CD14-positive monocyte (primary cell): ENCODE results near the gene CCDC12. TPM values are rescaled to one million over a fixed set of nuclear protein-coding genes. Genes with fewer than 3 reads are reported as not detected.

ENCODE experiments used
- DNase-seq, 3 donors: peaks; one replicate each; pipeline ENCODE4 v3.0.0-alpha.2; 2011 to 2022
- H2AFZ ChIP-seq: 2 replicates; pipeline ENCODE4 v1.6.0; 2012; ENCODE audit warnings: mild to moderate bottlenecking, low read depth, low read length, inconsistent platforms; ENCODE audit not compliant: insufficient read depth, poor library complexity, severe bottlenecking
- H3K27ac ChIP-seq, 2 donors: 1 replicate in 1 of 2; 2 replicates in 1 of 2; pipeline ENCODE4 v1.5.1; 2012 to 2013; ENCODE audit warnings: low read length in 2 of 2, control low read depth in 1 of 2, inconsistent platforms in 1 of 2, low read depth in 1 of 2, mild to moderate bottlenecking in 1 of 2
- H3K27me3 ChIP-seq, 2 donors: one replicate each; pipeline versions ENCODE4 v1.6.0 to v1.6.1; 2011 to 2013; ENCODE audit warnings: low read length in 2 of 2; ENCODE audit not compliant: control insufficient read depth in 2 of 2, insufficient read depth in 2 of 2
- H3K36me3 ChIP-seq, 2 donors: replicated peaks in 1 of 2; 1 replicate in 1 of 2; 2 replicates in 1 of 2; pipeline versions ENCODE4 v1.5.1 to v1.6.1; 2012 to 2013; ENCODE audit warnings: low read length in 2 of 2, control low read depth in 1 of 2, inconsistent platforms in 1 of 2, mild to moderate bottlenecking in 1 of 2; ENCODE audit not compliant: insufficient read depth in 2 of 2, control insufficient read depth in 1 of 2
- H3K4me1 ChIP-seq, 2 donors: 1 replicate in 1 of 2; 2 replicates in 1 of 2; pipeline versions ENCODE4 v1.5.1 to v1.6.1; 2012 to 2013; ENCODE audit warnings: low read length in 2 of 2, control low read depth in 1 of 2, inconsistent platforms in 1 of 2, mild to moderate bottlenecking in 1 of 2, moderate library complexity in 1 of 2; ENCODE audit not compliant: insufficient read depth in 2 of 2, control insufficient read depth in 1 of 2
- H3K4me2 ChIP-seq: replicated peaks from 2 replicates; pipeline ENCODE3; 2012; ENCODE audit warnings: low read length, moderate library complexity, mild to moderate bottlenecking; ENCODE audit not compliant: poor library complexity, severe bottlenecking; ENCODE audit errors: extremely low read depth
- H3K4me3 ChIP-seq, 3 experiments: fragments of 200-600 bp in 1 of 3; sonication (generic) in 1 of 3; replicated peaks in 1 of 3; 1 replicate in 2 of 3; 2 replicates in 1 of 3; pipeline ENCODE4 v1.5.1; 2011 to 2013; ENCODE audit warnings: low read length in 3 of 3, mild to moderate bottlenecking in 3 of 3, control low read depth in 2 of 3, low read depth in 2 of 3, inconsistent platforms in 1 of 3, moderate library complexity in 1 of 3
- H3K79me2 ChIP-seq: 2 replicates; pipeline ENCODE4 v1.6.0; 2012; ENCODE audit warnings: mild to moderate bottlenecking, control low read depth, inconsistent platforms, low read length, moderate library complexity; ENCODE audit not compliant: insufficient read depth
- H3K9ac ChIP-seq: 2 replicates; pipeline ENCODE4 v1.6.0; 2017; ENCODE audit warnings: low read length, mild to moderate bottlenecking; ENCODE audit not compliant: insufficient read depth, poor library complexity, severe bottlenecking
- H3K9me3 ChIP-seq, 2 donors: replicated peaks in 1 of 2; 1 replicate in 1 of 2; 2 replicates in 1 of 2; pipeline versions ENCODE4 v1.5.1 to v1.6.1; 2012 to 2013; ENCODE audit warnings: low read length in 2 of 2, control low read depth in 1 of 2; ENCODE audit not compliant: control insufficient read depth in 1 of 2, insufficient read depth in 1 of 2
- H4K20me1 ChIP-seq: 2 replicates; pipeline ENCODE4 v1.6.0; 2012; ENCODE audit warnings: mild to moderate bottlenecking, low read length, control low read depth, moderate library complexity; ENCODE audit not compliant: insufficient read depth
- H3K27ac Mint-ChIP-seq, 7 donors: one replicate each; pipeline ENCODE4 v1.8.0; 2020; ENCODE audit warnings: mild to moderate bottlenecking in 7 of 7, mixed read lengths in 7 of 7, moderate library complexity in 6 of 7, inconsistent platforms in 2 of 7
- H3K27me3 Mint-ChIP-seq, 3 donors: one replicate each; pipeline ENCODE4 v1.8.0; 2021 to 2022; ENCODE audit warnings: low read depth in 3 of 3, mild to moderate bottlenecking in 3 of 3, mixed read lengths in 3 of 3, moderate library complexity in 3 of 3, inconsistent platforms in 1 of 3
- H3K36me3 Mint-ChIP-seq, 2 donors: one replicate each; pipeline ENCODE4 v1.8.0; 2020; ENCODE audit warnings: mixed read lengths in 2 of 2, inconsistent platforms in 1 of 2, mild to moderate bottlenecking in 1 of 2
- H3K4me1 Mint-ChIP-seq: one replicate; pipeline ENCODE4 v1.8.0; 2020; ENCODE audit warnings: mild to moderate bottlenecking, mixed read lengths
- H3K4me3 Mint-ChIP-seq, 2 donors: one replicate each; pipeline ENCODE4 v1.8.0; 2020; ENCODE audit warnings: mild to moderate bottlenecking in 2 of 2, mixed read lengths in 2 of 2, moderate library complexity in 1 of 2
- H3K9me3 Mint-ChIP-seq, 7 donors: one replicate each; pipeline ENCODE4 v1.8.0; 2020 to 2022; ENCODE audit warnings: mixed read lengths in 7 of 7, mild to moderate bottlenecking in 6 of 7, moderate library complexity in 6 of 7, inconsistent platforms in 2 of 7
- WGBS: methylation state at CpG from one replicate; pipeline ENCODE4 v1.1.5; 2013; ENCODE audit warnings: missing lambda C conversion rate; ENCODE audit not compliant: insufficient coverage; 5-methylcytosine and 5-hydroxymethylcytosine counted together
- intact Hi-C, 2 donors: fragments of 100-400 bp; cut with micrococcal nuclease; formaldehyde crosslinking; loops; one replicate each; pipeline versions ENCODE4 v1.15.0 to v1.15.1; 2023
- polyA plus RNA-seq, 3 donors: library from polyadenylated mRNA; depleted of rRNA in 1 of 3; unstranded in 2 of 3; stranded (reverse) in 1 of 3; fragments of 300-500 nt in 2 of 3; fragments of >200 nt in 1 of 3; fragmentation: Illumina TruSeq in 2 of 3; gene quantifications; 1 replicate in 2 of 3; 2 replicates in 1 of 3; pipeline ENCODE4 v1.2.3, GENCODE V29; 2012 to 2021
- TF ChIP-seq, protein P1 (sequence below): fragments of 200-600 bp; IDR thresholded peaks from one replicate; pipeline ENCODE4 v1.8.0; 2022; ENCODE audit warnings: antibody characterized with exemption, mild to moderate bottlenecking

Gene CCDC12
- polyA plus RNA-seq, 3 donors, result 50.1 to 70.7 (median 55.8) TPM

- Mint-ChIP-seq H3K9me3 (peaks cover 0 to 7% (median 3%) of the 10 kb centered on the region in 7 donors), H3K36me3 (peaks cover 21 to 29% of the 10 kb centered on the region in 2 donors), H3K4me1 (peaks cover 96% of the 10 kb centered on the region), H3K27me3 (no peaks in the 10 kb centered on the region), H3K4me3 (peak overlapping the region; percentile 68 to 77), H3K27ac (peak overlapping the region; percentile 91 to 98 (median 94))
- no peaks in the 10 kb centered on the region for H3K9me3 ChIP-seq
- peaks cover 72% of the 10 kb centered on the region for H3K79me2 ChIP-seq
- intact Hi-C loops, result loop anchor here in 1 of 2 donors (5.0 kb wide), 1 partner anchor 46 kb away; the partner anchor contains the start of genes CCDC12 and NBEAL2
- H4K20me1 ChIP-seq, result peaks cover 4% of the 10 kb centered on the region
- TF ChIP-seq, protein P1, sequence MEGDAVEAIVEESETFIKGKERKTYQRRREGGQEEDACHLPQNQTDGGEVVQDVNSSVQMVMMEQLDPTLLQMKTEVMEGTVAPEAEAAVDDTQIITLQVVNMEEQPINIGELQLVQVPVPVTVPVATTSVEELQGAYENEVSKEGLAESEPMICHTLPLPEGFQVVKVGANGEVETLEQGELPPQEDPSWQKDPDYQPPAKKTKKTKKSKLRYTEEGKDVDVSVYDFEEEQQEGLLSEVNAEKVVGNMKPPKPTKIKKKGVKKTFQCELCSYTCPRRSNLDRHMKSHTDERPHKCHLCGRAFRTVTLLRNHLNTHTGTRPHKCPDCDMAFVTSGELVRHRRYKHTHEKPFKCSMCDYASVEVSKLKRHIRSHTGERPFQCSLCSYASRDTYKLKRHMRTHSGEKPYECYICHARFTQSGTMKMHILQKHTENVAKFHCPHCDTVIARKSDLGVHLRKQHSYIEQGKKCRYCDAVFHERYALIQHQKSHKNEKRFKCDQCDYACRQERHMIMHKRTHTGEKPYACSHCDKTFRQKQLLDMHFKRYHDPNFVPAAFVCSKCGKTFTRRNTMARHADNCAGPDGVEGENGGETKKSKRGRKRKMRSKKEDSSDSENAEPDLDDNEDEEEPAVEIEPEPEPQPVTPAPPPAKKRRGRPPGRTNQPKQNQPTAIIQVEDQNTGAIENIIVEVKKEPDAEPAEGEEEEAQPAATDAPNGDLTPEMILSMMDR, result no peak
- no peak overlapping the region for H2AFZ ChIP-seq
- peak overlapping the region; percentile 39 for H3K9ac ChIP-seq
- H3K4me3 ChIP-seq, result peak overlapping the region in 1 of 3 experiments; percentile 57
- H3K36me3 ChIP-seq, result peaks cover under 1 to 2% of the 10 kb centered on the region in 2 donors
- no peaks in the 10 kb centered on the region for H3K27me3 ChIP-seq
- WGBS, result 3% methylated on average over 3 of the region's 6 CpGs
- peak in 2 of 3 donors; percentile 51 to 77 for DNase-seq
- peak overlapping the region; percentile 91 to 94 for H3K27ac ChIP-seq
- H3K4me1 ChIP-seq, result peaks cover 100% of the 10 kb centered on the region in 2 donors
- peak overlapping the region; percentile 69 for H3K4me2 ChIP-seq
Observed at GRCh38 chr3:46931631-46932331, 44.8 kb downstream of the CCDC12 start.

GRCh38 chr3:46930945-46931403, 45.6 kb downstream of the CCDC12 start:
- Mint-ChIP-seq H3K4me1 (peaks cover 96% of the 10 kb centered on the region), H3K4me3 (peak overlapping the region; percentile 63 to 68), H3K27me3 (no peaks in the 10 kb centered on the region), H3K9me3 (peaks cover 0 to 7% (median 3%) of the 10 kb centered on the region in 7 donors), H3K36me3 (peaks cover 21 to 28% of the 10 kb centered on the region in 2 donors), H3K27ac (peak overlapping the region; percentile 91 to 98 (median 94))
- Histone ChIP-seq H3K4me1 (peaks cover 100% of the 10 kb centered on the region in 2 donors), H3K36me3 (peaks cover 2% of the 10 kb centered on the region in 2 donors), H3K4me2 (peak overlapping the region; percentile 69), H3K27me3 (no peaks in the 10 kb centered on the region), H3K4me3 (peak overlapping the region in 1 of 3 experiments; percentile 57), H4K20me1 (peaks cover 8% of the 10 kb centered on the region), H3K9ac (peak overlapping the region; percentile 49), H2AFZ (no peak overlapping the region), H3K9me3 (no peaks in the 10 kb centered on the region), H3K79me2 (peaks cover 74% of the 10 kb centered on the region), H3K27ac (peak overlapping the region; percentile 91 to 94)
- TF ChIP-seq, protein P1, result no peak
- WGBS, result 100% methylated on average over 1 of the region's 3 CpGs
- intact Hi-C loops, result loop anchor here (1.0 to 5.0 kb wide), 2 partner anchors 17 to 46 kb away; partner anchors contain the start of genes CCDC12 (in 1 of the 2) and NBEAL2 (in 1 of the 2)
- peak in 1 of 3 donors; percentile 42 for DNase-seq
